HFFc6 (cell line): Measurements from ENCODE around the gene MSANTD1. TPM values are rescaled to one million over a fixed set of nuclear protein-coding genes. Genes with fewer than 3 reads are reported as not detected.

Source experiments
- DNase-seq: peaks from one replicate; pipeline ENCODE4 v3.0.0-alpha.2; 2018
- H3K27ac Mint-ChIP-seq: 2 replicates; pipeline ENCODE4 v1.8.0; 2020; ENCODE audit warnings: mild to moderate bottlenecking, mixed read lengths
- H3K27me3 Mint-ChIP-seq: 2 replicates; pipeline ENCODE4 v1.8.0; 2021; ENCODE audit warnings: mild to moderate bottlenecking, moderate library complexity, mixed read lengths; ENCODE audit not compliant: insufficient read depth
- H3K36me3 Mint-ChIP-seq: 2 replicates; pipeline ENCODE4 v1.8.0; 2021; ENCODE audit warnings: low read depth, mixed read lengths
- H3K4me1 Mint-ChIP-seq: 2 replicates; pipeline ENCODE4 v1.8.0; 2020; ENCODE audit warnings: low read depth, mixed read lengths
- H3K4me3 Mint-ChIP-seq: 2 replicates; pipeline ENCODE4 v1.8.0; 2020; ENCODE audit warnings: mild to moderate bottlenecking, moderate library complexity, mixed read lengths
- H3K9me3 Mint-ChIP-seq: 2 replicates; pipeline ENCODE4 v1.8.0; 2020; ENCODE audit warnings: mild to moderate bottlenecking, mixed read lengths
- total RNA-seq, 6 experiments: library from RNA; stranded (reverse); fragmentation: NEBNext Ultra II Directional; extraction: Animal tissue kit (Norgen Biotek cat#: 25700); gene quantifications; 2 replicates in 1 of 6; 3 replicates in 5 of 6; pipeline ENCODE4 v1.2.3, GENCODE V29; 2021
- TF ChIP-seq, protein P1 (sequence below): fragments of 200-600 bp; sonication (generic); IDR thresholded peaks from 2 replicates; pipeline ENCODE4 v1.5.0; 2021; ENCODE audit warnings: antibody characterized with exemption, mild to moderate bottlenecking

MSANTD1 gene
- total RNA-seq, 6 experiments from 2014 or later = 0.09 to 0.35 (median 0.12) TPM

DNA sequence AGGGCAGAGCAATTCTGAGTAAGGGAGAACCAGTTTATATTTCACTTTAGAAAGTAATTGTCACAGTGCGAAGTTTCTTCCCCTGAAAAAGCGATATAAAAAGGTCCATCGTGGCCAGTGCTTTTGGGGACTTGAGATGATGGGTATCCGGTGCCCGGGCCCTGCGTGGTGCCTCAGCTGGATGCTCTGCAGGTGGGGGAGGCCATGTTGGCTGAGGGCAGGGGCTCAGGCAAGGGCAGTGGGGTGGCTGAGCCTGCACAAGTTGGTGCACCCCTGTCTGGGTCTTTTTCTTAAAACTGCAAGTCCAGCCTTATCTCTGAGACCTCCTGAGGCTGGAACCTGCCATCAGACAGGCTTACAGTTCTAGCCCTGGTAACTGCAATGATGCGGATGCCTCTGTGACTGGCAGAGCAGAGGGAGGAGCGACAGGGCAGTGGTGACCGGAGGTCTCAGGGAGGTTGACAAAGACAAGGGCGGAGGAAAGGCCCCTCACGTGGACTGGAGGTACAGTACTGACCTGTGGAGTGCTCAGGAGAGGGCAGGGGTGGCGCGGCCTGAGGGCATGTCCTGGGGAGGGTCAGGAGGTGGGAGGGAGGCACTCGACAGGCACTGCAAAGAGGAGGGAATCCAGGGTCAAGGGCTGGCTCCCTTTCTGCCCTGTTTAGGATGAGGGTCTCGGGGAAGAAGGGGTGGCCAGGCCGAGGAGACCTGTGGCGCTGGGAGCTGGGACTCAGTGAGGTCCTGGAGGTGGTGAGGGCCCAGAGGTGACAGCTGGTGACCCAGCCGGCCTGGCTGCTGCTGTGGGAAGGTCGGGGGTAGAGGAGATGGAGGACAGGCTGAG lies 45.7 kb downstream of the MSANTD1 start:
- Mint-ChIP-seq H3K36me3 (peaks cover 20% of the 10 kb centered on the region), H3K4me1 (peaks cover 22% of the 10 kb centered on the region), H3K4me3 (peak overlapping the region; percentile 90), H3K9me3 (peaks cover 5% of the 10 kb centered on the region), H3K27ac (peak overlapping the region; percentile 77; the same call in 1 of the 2 replicates), H3K27me3 (no peaks in the 10 kb centered on the region)
- TF ChIP-seq, protein P1, sequence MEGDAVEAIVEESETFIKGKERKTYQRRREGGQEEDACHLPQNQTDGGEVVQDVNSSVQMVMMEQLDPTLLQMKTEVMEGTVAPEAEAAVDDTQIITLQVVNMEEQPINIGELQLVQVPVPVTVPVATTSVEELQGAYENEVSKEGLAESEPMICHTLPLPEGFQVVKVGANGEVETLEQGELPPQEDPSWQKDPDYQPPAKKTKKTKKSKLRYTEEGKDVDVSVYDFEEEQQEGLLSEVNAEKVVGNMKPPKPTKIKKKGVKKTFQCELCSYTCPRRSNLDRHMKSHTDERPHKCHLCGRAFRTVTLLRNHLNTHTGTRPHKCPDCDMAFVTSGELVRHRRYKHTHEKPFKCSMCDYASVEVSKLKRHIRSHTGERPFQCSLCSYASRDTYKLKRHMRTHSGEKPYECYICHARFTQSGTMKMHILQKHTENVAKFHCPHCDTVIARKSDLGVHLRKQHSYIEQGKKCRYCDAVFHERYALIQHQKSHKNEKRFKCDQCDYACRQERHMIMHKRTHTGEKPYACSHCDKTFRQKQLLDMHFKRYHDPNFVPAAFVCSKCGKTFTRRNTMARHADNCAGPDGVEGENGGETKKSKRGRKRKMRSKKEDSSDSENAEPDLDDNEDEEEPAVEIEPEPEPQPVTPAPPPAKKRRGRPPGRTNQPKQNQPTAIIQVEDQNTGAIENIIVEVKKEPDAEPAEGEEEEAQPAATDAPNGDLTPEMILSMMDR = no peak
- DNase-seq = no peak

DNA sequence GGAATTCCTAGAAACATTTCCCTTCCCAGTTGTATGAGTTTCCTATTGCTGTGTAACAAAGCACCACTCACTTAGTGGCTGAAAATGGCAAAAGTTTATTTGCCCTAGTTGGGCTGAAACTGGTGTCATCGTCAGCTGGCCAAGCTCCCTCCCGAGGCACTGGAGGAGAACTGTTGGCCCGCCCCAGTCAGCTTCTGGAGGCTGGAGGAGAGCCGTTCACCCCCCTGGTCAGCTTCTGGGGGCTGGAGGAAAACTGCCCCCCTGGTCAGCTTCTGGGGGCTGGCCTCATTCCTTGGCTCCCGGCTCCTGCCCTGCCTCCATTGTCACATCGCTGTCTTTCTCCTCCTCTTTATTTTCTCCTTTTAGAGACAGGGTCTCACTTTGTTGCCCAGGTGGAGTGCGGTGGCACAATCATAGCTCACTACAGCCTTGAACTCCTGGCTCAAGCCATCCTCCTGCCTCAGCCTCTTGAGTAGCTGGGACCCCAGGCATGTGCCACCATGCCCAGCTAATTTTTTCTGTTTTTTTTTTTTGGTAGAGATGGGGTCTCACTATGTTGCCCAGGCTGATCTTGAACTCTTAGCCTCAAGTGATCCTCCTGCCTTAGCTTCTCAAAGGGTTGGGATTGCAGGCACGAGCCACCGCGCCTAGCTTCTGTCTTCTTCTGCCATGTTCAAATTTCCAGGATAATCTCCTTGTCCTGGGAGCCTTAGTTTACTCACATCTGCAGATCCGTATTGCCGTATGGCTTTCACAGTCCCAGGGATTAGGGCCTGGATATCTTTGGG lies 47.1 kb downstream of the MSANTD1 start:
- peaks cover 20% of the 10 kb centered on the region for H3K36me3 Mint-ChIP-seq
- TF ChIP-seq, protein P1 = no peak
- peaks cover 22% of the 10 kb centered on the region for H3K4me1 Mint-ChIP-seq
- H3K27me3 Mint-ChIP-seq = no peaks in the 10 kb centered on the region
- H3K9me3 Mint-ChIP-seq = peaks cover 5% of the 10 kb centered on the region
- no peak for DNase-seq
- no peak overlapping the region for H3K4me3 Mint-ChIP-seq
- no peak overlapping the region for H3K27ac Mint-ChIP-seq

DNA sequence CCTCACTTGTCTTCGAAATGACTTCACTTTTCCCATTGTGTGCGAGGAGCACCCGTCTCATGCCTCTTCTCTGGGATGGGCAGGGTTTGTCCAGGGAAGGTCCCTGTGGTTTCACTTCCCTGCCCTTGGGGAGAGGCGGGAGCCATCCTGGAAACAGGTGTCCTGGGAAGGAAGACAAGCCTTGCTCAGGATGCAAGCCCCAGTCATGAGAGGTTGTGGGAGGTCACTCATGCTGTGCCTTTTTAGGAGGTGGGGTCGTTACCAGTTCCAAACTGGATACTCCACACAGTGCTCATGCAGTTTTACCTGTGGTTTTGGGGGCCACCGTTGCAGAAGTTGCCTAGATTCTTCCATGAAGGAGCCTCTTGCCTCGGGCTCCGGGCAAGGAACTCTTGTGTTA lies 47.7 kb downstream of the MSANTD1 start:
- TF ChIP-seq, protein P1 = no peak
- no peak for DNase-seq
- no peaks in the 10 kb centered on the region for H3K27me3 Mint-ChIP-seq
- peaks cover 18% of the 10 kb centered on the region for H3K4me1 Mint-ChIP-seq
- peaks cover 5% of the 10 kb centered on the region for H3K9me3 Mint-ChIP-seq
- peaks cover 20% of the 10 kb centered on the region for H3K36me3 Mint-ChIP-seq
- H3K4me3 Mint-ChIP-seq = no peak overlapping the region
- no peak overlapping the region for H3K27ac Mint-ChIP-seq

DNA sequence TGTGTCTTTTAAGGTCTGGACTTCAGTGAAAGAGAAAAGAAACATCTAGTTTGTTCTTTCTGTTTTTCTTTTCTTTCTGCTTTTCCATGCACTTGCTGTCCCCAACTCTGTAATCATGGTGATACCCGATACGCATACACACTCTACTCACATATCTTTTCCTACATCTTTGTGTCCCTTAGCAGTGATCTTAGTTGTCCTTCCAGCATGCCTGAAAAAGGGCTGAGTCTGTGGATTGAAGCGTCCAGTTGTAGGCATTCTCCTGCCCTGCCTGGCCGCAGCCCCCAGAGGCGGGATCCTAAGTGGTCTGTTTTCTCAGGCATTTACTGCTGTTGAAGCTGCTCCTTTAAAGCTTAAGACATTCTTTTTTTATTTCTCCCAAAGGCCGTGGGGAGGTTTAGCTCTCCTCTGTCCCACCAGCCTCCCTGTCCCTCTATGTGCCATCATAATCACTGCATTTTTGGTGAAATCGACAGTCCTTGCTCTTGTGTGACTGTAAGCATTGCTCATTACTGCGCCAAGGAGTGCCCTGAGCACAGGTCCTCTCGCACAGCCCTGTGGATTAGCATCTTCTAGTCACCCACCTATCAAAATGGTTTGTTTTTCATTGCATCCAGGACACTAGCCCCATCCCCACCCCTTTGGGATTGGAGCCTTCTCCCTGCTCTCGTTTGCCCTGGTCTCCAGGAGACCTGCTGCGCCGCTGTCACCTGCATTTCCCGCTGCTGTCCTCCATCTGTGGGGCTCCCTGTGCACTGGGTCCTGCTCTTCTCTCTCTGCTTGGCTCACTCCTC lies 48.3 kb downstream of the MSANTD1 start:
- H3K4me1 Mint-ChIP-seq = peaks cover 15% of the 10 kb centered on the region
- H3K4me3 Mint-ChIP-seq = no peak overlapping the region
- H3K27ac Mint-ChIP-seq = no peak overlapping the region
- DNase-seq = no peak
- TF ChIP-seq, protein P1 = no peak
- H3K27me3 Mint-ChIP-seq = no peaks in the 10 kb centered on the region
- H3K36me3 Mint-ChIP-seq = peaks cover 20% of the 10 kb centered on the region
- peaks cover 5% of the 10 kb centered on the region for H3K9me3 Mint-ChIP-seq
